HepG2 (cell line): ENCODE measurements around the gene METTL15. TPM values are rescaled to one million over a fixed set of nuclear protein-coding genes. Genes with fewer than 3 reads are reported as not detected.

Experiments used
- ELF1 ChIP-seq: sonication (generic); formaldehyde crosslinking; IDR thresholded peaks from 2 replicates; pipeline ENCODE4 v1.4.0; 2020; ENCODE audit warnings: missing genetic modification reagents
- FOXA1 ChIP-seq, 2 experiments: fragments of 450-650 bp in 1 of 2; sonication (generic) in 1 of 2; formaldehyde crosslinking in 1 of 2; IDR thresholded peaks; 2 replicates each; pipeline versions ENCODE4 v1.4.0 to v1.6.1; 2016 to 2020; ENCODE audit warnings: missing genetic modification reagents in 1 of 2
- HNF4G ChIP-seq, 2 experiments: sonication (generic) in 1 of 2; formaldehyde crosslinking in 1 of 2; IDR thresholded peaks; 2 replicates each; pipeline versions ENCODE4 v1.4.0 to v1.6.1; 2011 to 2020; ENCODE audit warnings: borderline replicate concordance in 2 of 2, low read depth in 2 of 2, mild to moderate bottlenecking in 2 of 2, low read length in 1 of 2, missing genetic modification reagents in 1 of 2, moderate library complexity in 1 of 2
- IRX3 ChIP-seq: sonication (generic); formaldehyde crosslinking; IDR thresholded peaks from 2 replicates; pipeline ENCODE4 v1.8.1; 2023; ENCODE audit warnings: mild to moderate bottlenecking, low read depth, missing genetic modification reagents, borderline replicate concordance
- KAT2B ChIP-seq: fragments of 150-350 bp; IDR thresholded peaks from 2 replicates; pipeline ENCODE4 v1.6.1; 2014; ENCODE audit warnings: low read depth, low read length, borderline replicate concordance
- MAFK ChIP-seq, 2 experiments: IDR thresholded peaks in 1 of 2; conservative IDR thresholded peaks in 1 of 2; 2 replicates each; pipeline ENCODE4 v1.6.1; 2011; ENCODE audit warnings: improper control_type of control experiment in 2 of 2, low read length in 2 of 2
- MTA3 ChIP-seq: sonication (generic); formaldehyde crosslinking; IDR thresholded peaks from 2 replicates; pipeline ENCODE4 v1.4.0; 2020; ENCODE audit warnings: missing genetic modification reagents
- PAF1 ChIP-seq: IDR thresholded peaks from 2 replicates; pipeline ENCODE4 v1.6.1; 2016; ENCODE audit warnings: missing genetic modification reagents, missing compliant biosample characterization
- RARA ChIP-seq: IDR thresholded peaks from 2 replicates; pipeline ENCODE4 v1.6.1; 2016; ENCODE audit warnings: missing genetic modification reagents, missing compliant biosample characterization
- RELA ChIP-seq: sonication (generic); formaldehyde crosslinking; IDR thresholded peaks from 2 replicates; pipeline ENCODE4 v1.4.0; 2020; ENCODE audit warnings: missing genetic modification reagents
- SMYD3 ChIP-seq: sonication (generic); formaldehyde crosslinking; IDR thresholded peaks from 2 replicates; pipeline ENCODE4 v1.8.1; 2023; ENCODE audit warnings: mild to moderate bottlenecking, missing genetic modification reagents
- YY1 ChIP-seq: IDR thresholded peaks from 2 replicates; pipeline ENCODE4 v1.6.1; 2011; ENCODE audit warnings: low read length, low read depth, moderate library complexity, mild to moderate bottlenecking; ENCODE audit not compliant: insufficient read depth, insufficient replicate concordance
- ZFP90 ChIP-seq: sonication (generic); formaldehyde crosslinking; IDR thresholded peaks from 2 replicates; pipeline ENCODE4 v1.8.0; 2022; ENCODE audit warnings: missing genetic modification reagents, mild to moderate bottlenecking, inconsistent platforms, borderline replicate concordance
- ZNF337 ChIP-seq: sonication (generic); formaldehyde crosslinking; IDR thresholded peaks from 2 replicates; pipeline ENCODE4 v1.5.1; 2020; ENCODE audit warnings: missing genetic modification reagents, low read depth, mild to moderate bottlenecking, borderline replicate concordance
- ZNF367 ChIP-seq: sonication (generic); formaldehyde crosslinking; IDR thresholded peaks from 2 replicates; pipeline ENCODE4 v1.4.0; 2020; ENCODE audit warnings: missing genetic modification reagents, borderline replicate concordance
- ZNF432 ChIP-seq: sonication (generic); formaldehyde crosslinking; IDR thresholded peaks from 2 replicates; pipeline ENCODE4 v1.5.0; 2020; ENCODE audit warnings: missing genetic modification reagents, mild to moderate bottlenecking, borderline replicate concordance
- ZNF567 ChIP-seq: sonication (generic); formaldehyde crosslinking; IDR thresholded peaks from 2 replicates; pipeline ENCODE4 v1.8.1; 2023; ENCODE audit warnings: mild to moderate bottlenecking, missing genetic modification reagents, borderline replicate concordance
- ZNF572 ChIP-seq: sonication (generic); formaldehyde crosslinking; IDR thresholded peaks from 2 replicates; pipeline ENCODE4 v1.5.1; 2020; ENCODE audit warnings: mild to moderate bottlenecking, missing genetic modification reagents
- ZNF615 ChIP-seq: sonication (generic); formaldehyde crosslinking; IDR thresholded peaks from 2 replicates; pipeline ENCODE4 v1.5.0; 2020; ENCODE audit warnings: mild to moderate bottlenecking, missing genetic modification reagents, borderline replicate concordance
- ZNF75D ChIP-seq: sonication (generic); formaldehyde crosslinking; IDR thresholded peaks from 2 replicates; pipeline ENCODE4 v1.8.1; 2023; ENCODE audit warnings: missing genetic modification reagents, mild to moderate bottlenecking, borderline replicate concordance
- ZNF891 ChIP-seq: sonication (generic); formaldehyde crosslinking; IDR thresholded peaks from 2 replicates; pipeline ENCODE4 v1.5.0; 2020; ENCODE audit warnings: mild to moderate bottlenecking, missing genetic modification reagents
- ZSCAN21 ChIP-seq: sonication (generic); formaldehyde crosslinking; IDR thresholded peaks from 2 replicates; pipeline ENCODE4 v1.8.0; 2022; ENCODE audit warnings: mild to moderate bottlenecking, missing genetic modification reagents, moderate library complexity, borderline replicate concordance
- polyA plus RNA-seq, 8 experiments: library from polyadenylated mRNA; depleted of rRNA in 3 of 8; stranded (reverse) in 7 of 8; unstranded in 1 of 8; fragments of >200 nt; fragmentation: Illumina TruSeq in 4 of 8; extraction: Trizol in 4 of 8; gene quantifications; 2 replicates each; pipeline versions ENCODE4 v1.2.1 to v1.2.3, GENCODE V29; 2011 to 2016; ENCODE audit warnings: low read depth in 4 of 8, missing spikeins in 1 of 8, mixed read lengths in 1 of 8; ENCODE audit not compliant: insufficient read depth in 1 of 8
- total RNA-seq, 5 experiments: library from RNA; depleted of rRNA; stranded (reverse); fragments of >200 nt; fragmentation: Illumina TruSeq; extraction: Trizol; gene quantifications; 2 replicates each; pipeline ENCODE4 v1.2.3, GENCODE V29; 2016; ENCODE audit warnings: low read depth in 1 of 5
- TF ChIP-seq, protein P1 (sequence below): sonication (generic); formaldehyde crosslinking; IDR thresholded peaks from 2 replicates; pipeline ENCODE4 v1.5.1; 2020; ENCODE audit warnings: mild to moderate bottlenecking, missing genetic modification reagents, borderline replicate concordance
- TF ChIP-seq, protein P2 (sequence below): sonication (generic); formaldehyde crosslinking; IDR thresholded peaks from 2 replicates; pipeline ENCODE4 v1.4.0; 2020; ENCODE audit warnings: missing genetic modification reagents

The METTL15 gene
- total and polyA plus RNA-seq, 2 of the 13 experiments (the other 11 are each of a cell fraction or from before 2014, with no cell fraction given), result 6.5 to 14.0 TPM

GRCh38 chr11:28110108-28110820, 2.1 kb downstream of the METTL15 start (continued):
- TF ChIP-seq RARA (CRISPR knock-in tag) (peak; percentile 63), ZNF432 (no peak), RELA (CRISPR knock-in tag) (no peak), ZSCAN21 (CRISPR knock-in tag) (peak; percentile 93), ZNF615 (CRISPR knock-in tag) (peak; percentile 88; the same call in 1 of the 2 replicates), HNF4G (IDR thresholded peaks at IDR 0.05; ENCODE audit: borderline replicate concordance, low read depth, low read length) (peak; percentile 52; the same call in 1 of the 2 replicates), HNF4G (CRISPR knock-in tag; IDR thresholded peaks at IDR 0.05; ENCODE audit: borderline replicate concordance, low read depth) (peak; percentile 35; the same call in 1 of the 2 replicates), ZNF367 (CRISPR knock-in tag) (peak; percentile 83; the same call in 1 of the 2 replicates), ZNF337 (no peak), ZNF75D (CRISPR knock-in tag) (0 out of 2 replicates have a peak, but pooled peaks have one; percentile 63), ELF1 (CRISPR knock-in tag) (peak; percentile 71), ZNF891 (peak; percentile 94), ZFP90 (CRISPR knock-in tag) (peak; percentile 95), ZNF572 (CRISPR knock-in tag) (0 out of 2 replicates have a peak, but pooled peaks have one; percentile 62), MTA3 (CRISPR knock-in tag) (peak; percentile 67; the same call in 1 of the 2 replicates), IRX3 (CRISPR knock-in tag) (no peak; the same call in 1 of the 2 replicates), FOXA1 (IDR thresholded peaks at IDR 0.05) (no peak), FOXA1 (CRISPR knock-in tag; IDR thresholded peaks at IDR 0.05) (peak; percentile 63), SMYD3 (CRISPR knock-in tag) (no peak), ZNF567 (CRISPR knock-in tag) (no peak), KAT2B (no peak), PAF1 (no peak), YY1 (peak; percentile 84), MAFK (conservative IDR thresholded peaks at IDR 0.05 in 1 of 2, IDR thresholded peaks at IDR 0.05 in 1 of 2; ENCODE audit: low read length in 2 of 2) (no peak)
- TF ChIP-seq, protein P1, sequence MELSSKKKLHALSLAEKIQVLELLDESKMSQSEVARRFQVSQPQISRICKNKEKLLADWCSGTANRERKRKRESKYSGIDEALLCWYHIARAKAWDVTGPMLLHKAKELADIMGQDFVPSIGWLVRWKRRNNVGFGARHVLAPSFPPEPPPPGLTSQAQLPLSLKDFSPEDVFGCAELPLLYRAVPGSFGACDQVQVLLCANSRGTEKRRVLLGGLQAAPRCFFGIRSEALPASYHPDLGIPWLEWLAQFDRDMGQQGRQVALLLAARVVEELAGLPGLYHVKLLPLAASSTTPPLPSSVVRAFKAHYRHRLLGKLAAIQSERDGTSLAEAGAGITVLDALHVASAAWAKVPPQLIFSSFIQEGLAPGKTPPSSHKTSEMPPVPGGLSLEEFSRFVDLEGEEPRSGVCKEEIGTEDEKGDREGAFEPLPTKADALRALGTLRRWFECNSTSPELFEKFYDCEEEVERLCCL (CRISPR knock-in tag), result no peak
- TF ChIP-seq, protein P2, sequence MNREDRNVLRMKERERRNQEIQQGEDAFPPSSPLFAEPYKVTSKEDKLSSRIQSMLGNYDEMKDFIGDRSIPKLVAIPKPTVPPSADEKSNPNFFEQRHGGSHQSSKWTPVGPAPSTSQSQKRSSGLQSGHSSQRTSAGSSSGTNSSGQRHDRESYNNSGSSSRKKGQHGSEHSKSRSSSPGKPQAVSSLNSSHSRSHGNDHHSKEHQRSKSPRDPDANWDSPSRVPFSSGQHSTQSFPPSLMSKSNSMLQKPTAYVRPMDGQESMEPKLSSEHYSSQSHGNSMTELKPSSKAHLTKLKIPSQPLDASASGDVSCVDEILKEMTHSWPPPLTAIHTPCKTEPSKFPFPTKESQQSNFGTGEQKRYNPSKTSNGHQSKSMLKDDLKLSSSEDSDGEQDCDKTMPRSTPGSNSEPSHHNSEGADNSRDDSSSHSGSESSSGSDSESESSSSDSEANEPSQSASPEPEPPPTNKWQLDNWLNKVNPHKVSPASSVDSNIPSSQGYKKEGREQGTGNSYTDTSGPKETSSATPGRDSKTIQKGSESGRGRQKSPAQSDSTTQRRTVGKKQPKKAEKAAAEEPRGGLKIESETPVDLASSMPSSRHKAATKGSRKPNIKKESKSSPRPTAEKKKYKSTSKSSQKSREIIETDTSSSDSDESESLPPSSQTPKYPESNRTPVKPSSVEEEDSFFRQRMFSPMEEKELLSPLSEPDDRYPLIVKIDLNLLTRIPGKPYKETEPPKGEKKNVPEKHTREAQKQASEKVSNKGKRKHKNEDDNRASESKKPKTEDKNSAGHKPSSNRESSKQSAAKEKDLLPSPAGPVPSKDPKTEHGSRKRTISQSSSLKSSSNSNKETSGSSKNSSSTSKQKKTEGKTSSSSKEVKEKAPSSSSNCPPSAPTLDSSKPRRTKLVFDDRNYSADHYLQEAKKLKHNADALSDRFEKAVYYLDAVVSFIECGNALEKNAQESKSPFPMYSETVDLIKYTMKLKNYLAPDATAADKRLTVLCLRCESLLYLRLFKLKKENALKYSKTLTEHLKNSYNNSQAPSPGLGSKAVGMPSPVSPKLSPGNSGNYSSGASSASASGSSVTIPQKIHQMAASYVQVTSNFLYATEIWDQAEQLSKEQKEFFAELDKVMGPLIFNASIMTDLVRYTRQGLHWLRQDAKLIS, result no peak
